ENCODE results near the gene PEX6.
"Not testable (repeated sequence)": the region's sequence is repeated elsewhere in the genome, so short reads cannot be mapped to it uniquely, and the experiment has no call there.

The PEX6 gene

GRCh38 chr6:42998205-42998604 lies 19.2 kb upstream of the PEX6 start:
- H3K27ac ChIP-seq (ENCODE audit: low read depth, low read length); H3K36me3 ChIP-seq (ENCODE audit: control insufficient read depth in 1 of 2, insufficient read depth in 2 of 2, low read length in 2 of 2); H3K9me3 ChIP-seq (ENCODE audit: control insufficient read depth in 1 of 2, low read length in 2 of 2); H3K4me1 ChIP-seq (ENCODE audit: control insufficient read depth in 1 of 2, insufficient read depth in 2 of 2, low read length in 2 of 2); H3K27me3 ChIP-seq (ENCODE audit: control insufficient read depth in 1 of 2, insufficient read depth in 2 of 2, low read length in 2 of 2); H3K9ac ChIP-seq (ENCODE audit: low read depth in 1 of 2, low read length in 2 of 2); H3K4me3 ChIP-seq (ENCODE audit: low read depth in 1 of 2, low read length in 2 of 2): not testable (repeated sequence)

- H3K27ac ChIP-seq (ENCODE audit: low read depth, low read length) = no peak overlapping the region
- peaks cover 2 to 5% of the 10 kb centered on the region in 2 donors for H3K4me1 ChIP-seq (ENCODE audit: control insufficient read depth in 1 of 2, insufficient read depth in 2 of 2, low read length in 2 of 2)
- no peaks in the 10 kb centered on the region for H3K9me3 ChIP-seq (ENCODE audit: control insufficient read depth in 1 of 2, low read length in 2 of 2)
- H3K27me3 ChIP-seq (ENCODE audit: control insufficient read depth in 1 of 2, insufficient read depth in 2 of 2, low read length in 2 of 2) = no peaks in the 10 kb centered on the region
- no peak overlapping the region for H3K4me3 ChIP-seq (ENCODE audit: low read depth in 1 of 2, low read length in 2 of 2)
- H3K36me3 ChIP-seq (ENCODE audit: control insufficient read depth in 1 of 2, insufficient read depth in 2 of 2, low read length in 2 of 2) = peaks cover 0 to 8% of the 10 kb centered on the region in 2 donors
- no peak overlapping the region for H3K9ac ChIP-seq (ENCODE audit: low read depth in 1 of 2, low read length in 2 of 2)
Observed at GRCh38 chr6:42996513-42996912, 17.5 kb upstream of the PEX6 start.

- Histone ChIP-seq H3K9me3 (ENCODE audit: control insufficient read depth in 1 of 2, low read length in 2 of 2) (no peaks in the 10 kb centered on the region), H3K9ac (ENCODE audit: low read depth in 1 of 2, low read length in 2 of 2) (no peak overlapping the region), H3K36me3 (ENCODE audit: control insufficient read depth in 1 of 2, insufficient read depth in 2 of 2, low read length in 2 of 2) (peaks cover 10 to 12% of the 10 kb centered on the region in 2 donors), H3K4me3 (ENCODE audit: low read depth in 1 of 2, low read length in 2 of 2) (no peak overlapping the region), H3K27ac (ENCODE audit: low read depth, low read length) (no peak overlapping the region), H3K4me1 (ENCODE audit: control insufficient read depth in 1 of 2, insufficient read depth in 2 of 2, low read length in 2 of 2) (peaks cover 22 to 30% of the 10 kb centered on the region in 2 donors), H3K27me3 (ENCODE audit: control insufficient read depth in 1 of 2, insufficient read depth in 2 of 2, low read length in 2 of 2) (no peaks in the 10 kb centered on the region)
Observed at GRCh38 chr6:42993445-42993844, 14.5 kb upstream of the PEX6 start.

- no peak overlapping the region for H3K27ac ChIP-seq (ENCODE audit: low read depth, low read length)
- no peak overlapping the region for H3K9ac ChIP-seq (ENCODE audit: low read depth in 1 of 2, low read length in 2 of 2)
- no peaks in the 10 kb centered on the region for H3K27me3 ChIP-seq (ENCODE audit: control insufficient read depth in 1 of 2, insufficient read depth in 2 of 2, low read length in 2 of 2)
- peaks cover 11 to 18% of the 10 kb centered on the region in 2 donors for H3K36me3 ChIP-seq (ENCODE audit: control insufficient read depth in 1 of 2, insufficient read depth in 2 of 2, low read length in 2 of 2)
- H3K4me3 ChIP-seq (ENCODE audit: low read depth in 1 of 2, low read length in 2 of 2) = no peak overlapping the region
- no peaks in the 10 kb centered on the region for H3K9me3 ChIP-seq (ENCODE audit: control insufficient read depth in 1 of 2, low read length in 2 of 2)
- H3K4me1 ChIP-seq (ENCODE audit: control insufficient read depth in 1 of 2, insufficient read depth in 2 of 2, low read length in 2 of 2) = peaks cover 51 to 59% of the 10 kb centered on the region in 2 donors
Observed at GRCh38 chr6:42989923-42990322, 10.9 kb upstream of the PEX6 start.

GRCh38 chr6:42988486-42989020 lies 9.6 kb upstream of the PEX6 start:
- Histone ChIP-seq H3K36me3 (ENCODE audit: control insufficient read depth in 1 of 2, insufficient read depth in 2 of 2, low read length in 2 of 2) (peaks cover 11 to 18% of the 10 kb centered on the region in 2 donors), H3K4me3 (ENCODE audit: low read depth in 1 of 2, low read length in 2 of 2) (no peak overlapping the region), H3K9me3 (ENCODE audit: control insufficient read depth in 1 of 2, low read length in 2 of 2) (no peaks in the 10 kb centered on the region), H3K27ac (ENCODE audit: low read depth, low read length) (no peak overlapping the region), H3K27me3 (ENCODE audit: control insufficient read depth in 1 of 2, insufficient read depth in 2 of 2, low read length in 2 of 2) (no peaks in the 10 kb centered on the region), H3K4me1 (ENCODE audit: control insufficient read depth in 1 of 2, insufficient read depth in 2 of 2, low read length in 2 of 2) (peaks cover 57% of the 10 kb centered on the region in 2 donors), H3K9ac (ENCODE audit: low read depth in 1 of 2, low read length in 2 of 2) (no peak overlapping the region)

GRCh38 chr6:42987533-42988451 lies 8.8 kb upstream of the PEX6 start:
- Histone ChIP-seq H3K27ac (ENCODE audit: low read depth, low read length) (no peak overlapping the region), H3K4me1 (ENCODE audit: control insufficient read depth in 1 of 2, insufficient read depth in 2 of 2, low read length in 2 of 2) (peaks cover 57 to 58% of the 10 kb centered on the region in 2 donors), H3K27me3 (ENCODE audit: control insufficient read depth in 1 of 2, insufficient read depth in 2 of 2, low read length in 2 of 2) (no peaks in the 10 kb centered on the region), H3K9ac (ENCODE audit: low read depth in 1 of 2, low read length in 2 of 2) (no peak overlapping the region), H3K4me3 (ENCODE audit: low read depth in 1 of 2, low read length in 2 of 2) (no peak overlapping the region), H3K36me3 (ENCODE audit: control insufficient read depth in 1 of 2, insufficient read depth in 2 of 2, low read length in 2 of 2) (peaks cover 11 to 18% of the 10 kb centered on the region in 2 donors), H3K9me3 (ENCODE audit: control insufficient read depth in 1 of 2, low read length in 2 of 2) (no peaks in the 10 kb centered on the region)

GRCh38 chr6:42984924-42985475 lies 6.0 kb upstream of the PEX6 start:
- no peaks in the 10 kb centered on the region for H3K27me3 ChIP-seq (ENCODE audit: control insufficient read depth in 1 of 2, insufficient read depth in 2 of 2, low read length in 2 of 2)
- no peaks in the 10 kb centered on the region for H3K9me3 ChIP-seq (ENCODE audit: control insufficient read depth in 1 of 2, low read length in 2 of 2)
- peak overlapping the region; percentile 83 to 87 for H3K4me3 ChIP-seq (ENCODE audit: low read depth in 1 of 2, low read length in 2 of 2)
- peaks cover 49 to 50% of the 10 kb centered on the region in 2 donors for H3K4me1 ChIP-seq (ENCODE audit: control insufficient read depth in 1 of 2, insufficient read depth in 2 of 2, low read length in 2 of 2)
- H3K27ac ChIP-seq (ENCODE audit: low read depth, low read length) = peak overlapping the region; percentile 13
- peak overlapping the region; percentile 18 to 82 for H3K9ac ChIP-seq (ENCODE audit: low read depth in 1 of 2, low read length in 2 of 2)
- peaks cover 9 to 11% of the 10 kb centered on the region in 2 donors for H3K36me3 ChIP-seq (ENCODE audit: control insufficient read depth in 1 of 2, insufficient read depth in 2 of 2, low read length in 2 of 2)

- Histone ChIP-seq H3K36me3 (ENCODE audit: control insufficient read depth in 1 of 2, insufficient read depth in 2 of 2, low read length in 2 of 2) (peaks cover 8 to 9% of the 10 kb centered on the region in 2 donors), H3K9me3 (ENCODE audit: control insufficient read depth in 1 of 2, low read length in 2 of 2) (no peaks in the 10 kb centered on the region), H3K4me3 (ENCODE audit: low read depth in 1 of 2, low read length in 2 of 2) (peak within 1 kb of the TSS; percentile 86 to 87), H3K27me3 (ENCODE audit: control insufficient read depth in 1 of 2, insufficient read depth in 2 of 2, low read length in 2 of 2) (no peaks in the 10 kb centered on the region), H3K27ac (ENCODE audit: low read depth, low read length) (peak within 1 kb of the TSS; percentile 28), H3K9ac (ENCODE audit: low read depth in 1 of 2, low read length in 2 of 2) (peak within 1 kb of the TSS; percentile 82 to 94), H3K4me1 (ENCODE audit: control insufficient read depth in 1 of 2, insufficient read depth in 2 of 2, low read length in 2 of 2) (peaks cover 48 to 52% of the 10 kb centered on the region in 2 donors)
Observed at GRCh38 chr6:42984001-42984923, 5.3 kb upstream of the PEX6 start, which contains the start of gene PPP2R5D. Gene PPP2R5D (plus strand): TSS chr6:42984570. CDS start chr6:42984678, 108 bp downstream.

GRCh38 chr6:42981836-42982235 lies 2.9 kb upstream of the PEX6 start:
- H3K27ac ChIP-seq (ENCODE audit: low read depth, low read length) = no peak overlapping the region
- H3K9ac ChIP-seq (ENCODE audit: low read depth in 1 of 2, low read length in 2 of 2) = no peak overlapping the region
- no peaks in the 10 kb centered on the region for H3K9me3 ChIP-seq (ENCODE audit: control insufficient read depth in 1 of 2, low read length in 2 of 2)
- no peaks in the 10 kb centered on the region for H3K36me3 ChIP-seq (ENCODE audit: control insufficient read depth in 1 of 2, insufficient read depth in 2 of 2, low read length in 2 of 2)
- peaks cover 35 to 41% of the 10 kb centered on the region in 2 donors for H3K4me1 ChIP-seq (ENCODE audit: control insufficient read depth in 1 of 2, insufficient read depth in 2 of 2, low read length in 2 of 2)
- H3K4me3 ChIP-seq (ENCODE audit: low read depth in 1 of 2, low read length in 2 of 2) = no peak overlapping the region
- no peaks in the 10 kb centered on the region for H3K27me3 ChIP-seq (ENCODE audit: control insufficient read depth in 1 of 2, insufficient read depth in 2 of 2, low read length in 2 of 2)

Measured in duodenal mucosa (tissue), 2 donors.